LNCAP (cell line): ENCODE results near the gene TNFRSF8.

Source experiments
- TF ChIP-seq, protein P1 (sequence below): fragments of 450-650 bp; IDR thresholded peaks from 2 replicates; pipeline ENCODE4 v1.5.1; 2017; ENCODE audit warnings: mild to moderate bottlenecking

The TNFRSF8 gene

DNA sequence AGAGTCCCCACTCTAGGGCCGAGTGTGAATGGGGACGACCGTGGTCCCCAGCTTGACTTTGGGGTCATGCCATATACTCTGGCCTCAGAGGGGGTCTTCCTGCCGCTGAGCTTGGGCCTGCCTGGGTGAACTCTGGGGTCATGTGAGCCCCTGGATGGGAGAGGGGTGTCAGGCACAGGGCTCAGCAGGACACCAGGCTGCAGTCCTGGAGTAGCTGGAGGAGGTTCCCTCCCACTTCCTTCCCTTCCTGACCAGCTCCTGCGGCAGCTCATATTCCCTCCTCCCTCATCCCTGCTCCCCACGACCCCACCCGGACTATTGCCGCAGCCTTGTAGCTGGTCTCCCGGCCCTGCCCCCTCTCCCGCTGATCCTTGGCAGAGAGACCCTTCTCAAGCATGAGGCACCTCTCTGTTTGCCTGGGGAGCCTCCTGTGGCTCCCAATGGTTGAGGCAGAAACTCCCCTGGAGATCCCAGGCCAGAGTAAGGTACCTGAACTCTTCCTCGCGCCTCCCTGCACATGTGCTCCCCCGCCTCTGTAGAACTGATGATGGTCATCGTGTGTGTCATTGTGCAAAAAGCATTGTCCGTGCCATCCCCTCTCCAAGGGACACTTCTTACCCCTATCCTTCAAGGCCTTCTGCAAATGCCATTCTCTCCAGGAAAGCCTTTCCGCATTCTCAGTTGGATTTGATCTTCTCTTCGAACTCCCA lies 105.5 kb downstream of the TNFRSF8 start:
- TF ChIP-seq, protein P1, sequence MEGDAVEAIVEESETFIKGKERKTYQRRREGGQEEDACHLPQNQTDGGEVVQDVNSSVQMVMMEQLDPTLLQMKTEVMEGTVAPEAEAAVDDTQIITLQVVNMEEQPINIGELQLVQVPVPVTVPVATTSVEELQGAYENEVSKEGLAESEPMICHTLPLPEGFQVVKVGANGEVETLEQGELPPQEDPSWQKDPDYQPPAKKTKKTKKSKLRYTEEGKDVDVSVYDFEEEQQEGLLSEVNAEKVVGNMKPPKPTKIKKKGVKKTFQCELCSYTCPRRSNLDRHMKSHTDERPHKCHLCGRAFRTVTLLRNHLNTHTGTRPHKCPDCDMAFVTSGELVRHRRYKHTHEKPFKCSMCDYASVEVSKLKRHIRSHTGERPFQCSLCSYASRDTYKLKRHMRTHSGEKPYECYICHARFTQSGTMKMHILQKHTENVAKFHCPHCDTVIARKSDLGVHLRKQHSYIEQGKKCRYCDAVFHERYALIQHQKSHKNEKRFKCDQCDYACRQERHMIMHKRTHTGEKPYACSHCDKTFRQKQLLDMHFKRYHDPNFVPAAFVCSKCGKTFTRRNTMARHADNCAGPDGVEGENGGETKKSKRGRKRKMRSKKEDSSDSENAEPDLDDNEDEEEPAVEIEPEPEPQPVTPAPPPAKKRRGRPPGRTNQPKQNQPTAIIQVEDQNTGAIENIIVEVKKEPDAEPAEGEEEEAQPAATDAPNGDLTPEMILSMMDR = no peak

DNA sequence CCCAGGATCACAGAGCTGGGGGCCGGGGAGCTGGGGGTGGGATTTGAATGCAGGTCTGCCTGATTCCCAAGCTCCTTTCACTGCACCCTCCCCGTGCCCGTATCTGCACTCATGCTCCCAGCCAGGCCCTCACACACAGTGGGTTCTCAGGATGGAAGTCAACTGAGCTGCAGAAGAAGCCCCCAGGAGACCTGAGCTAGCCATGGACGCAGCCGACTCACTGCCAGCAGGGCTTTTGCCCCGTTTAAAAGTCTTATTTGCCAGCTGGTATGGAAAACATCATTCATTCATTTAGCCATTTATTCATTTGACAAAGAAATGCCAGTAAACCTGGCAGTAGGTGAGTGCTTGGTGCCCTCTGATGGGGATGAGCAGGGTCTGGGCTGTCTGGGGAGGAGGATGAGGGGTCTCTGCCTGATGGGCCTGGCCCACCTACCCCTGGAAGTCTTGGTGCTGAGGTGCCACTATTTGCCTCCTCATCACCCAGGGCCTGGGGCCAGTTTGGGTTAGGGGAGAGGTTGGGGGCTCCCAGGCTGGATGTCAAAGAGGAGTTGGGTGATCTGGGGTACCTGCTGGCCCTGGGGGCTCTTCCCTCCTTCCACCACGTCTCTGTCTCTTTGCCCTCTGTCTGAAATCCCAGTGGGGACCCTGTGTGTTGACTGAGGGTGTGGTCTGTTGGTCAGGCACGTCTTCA lies 106.5 kb downstream of the TNFRSF8 start:
- TF ChIP-seq, protein P1 = no peak

GRCh38 chr1:12170263-12170671 lies 107.2 kb downstream of the TNFRSF8 start:
- TF ChIP-seq, protein P1 = no peak

DNA sequence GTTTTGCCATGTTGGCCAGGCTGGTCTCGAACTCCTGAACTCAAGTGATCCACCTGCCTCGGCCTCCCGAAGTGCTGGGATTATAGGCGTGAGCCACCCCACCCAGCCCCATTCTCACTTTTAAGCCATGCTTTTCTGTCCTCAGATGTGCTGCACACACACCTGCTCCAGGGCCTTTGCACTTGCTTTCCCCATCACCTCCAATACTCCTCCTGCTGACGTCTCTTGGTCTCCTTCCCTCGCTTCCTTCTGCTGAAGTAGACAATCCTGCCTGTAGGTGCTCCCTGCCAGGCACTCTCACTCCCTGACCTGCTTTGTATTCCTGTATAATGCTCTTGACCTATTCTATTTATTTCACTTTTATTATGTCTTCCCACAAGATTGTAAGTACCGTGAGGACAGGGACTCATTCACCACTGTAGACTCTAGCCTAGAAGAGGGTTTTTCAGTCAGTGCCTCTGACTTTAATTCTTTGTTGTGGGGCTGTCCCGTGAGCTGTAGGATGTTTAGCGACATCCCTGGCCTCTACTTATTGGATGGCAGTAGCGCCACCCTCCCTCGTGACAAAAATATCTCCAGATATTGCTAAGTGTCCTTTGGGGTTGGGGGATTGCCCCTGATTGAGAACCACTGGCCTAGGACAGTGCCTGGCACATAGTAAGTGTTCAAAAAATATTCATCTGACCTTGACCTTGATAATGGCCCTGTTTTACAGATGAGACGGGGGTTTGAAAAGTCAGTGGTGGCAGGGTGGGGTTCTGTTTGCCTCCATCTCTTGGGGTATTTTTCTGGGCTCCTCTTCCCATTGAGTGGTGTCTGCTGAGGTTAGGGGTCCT lies 108.3 kb downstream of the TNFRSF8 start:
- TF ChIP-seq, protein P1 = no peak

- TF ChIP-seq, protein P1 = no peak
These were observed 109.1 kb downstream of the TNFRSF8 start for GRCh38 chr1:12172042-12172851.

GRCh38 chr1:12173041-12173509 lies 110.0 kb downstream of the TNFRSF8 start:
- TF ChIP-seq, protein P1 = no peak
